ENCODE data around the gene OR14I1. TPM values are rescaled to one million over a fixed set of nuclear protein-coding genes. Genes with fewer than 3 reads are reported as not detected.

Gene OR14I1
- total RNA-seq, 1 experiment from 2014 or later = not detected

Other genes starting within 250 kb of the OR14I1 start
- gene OR2T3, start 229.4 kb downstream of the OR14I1 start, total RNA-seq (2014; rRNA removed; shearing (Covaris generic)) = not detected in 2 replicates
- gene OR2T5, start 214.2 kb downstream of the OR14I1 start, total RNA-seq (2014; rRNA removed; shearing (Covaris generic)) = not detected in 2 replicates
- gene OR2G6, start 194.7 kb downstream of the OR14I1 start, total RNA-seq (2014; rRNA removed; shearing (Covaris generic)) = not detected in 2 replicates
- not detected in 2 replicates for gene OR2T29, start 140.0 kb downstream of the OR14I1 start, total RNA-seq (2014; rRNA removed; shearing (Covaris generic))
- not detected in 2 replicates for gene OR2T34, start 128.0 kb downstream of the OR14I1 start, total RNA-seq (2014; rRNA removed; shearing (Covaris generic))
- not detected in 2 replicates for gene OR2T10, start 105.1 kb downstream of the OR14I1 start, total RNA-seq (2014; rRNA removed; shearing (Covaris generic))
- not detected in 2 replicates for gene OR2T11, start 67.7 kb downstream of the OR14I1 start, total RNA-seq (2014; rRNA removed; shearing (Covaris generic))
- not detected in 2 replicates for gene OR2T35, start 57.5 kb downstream of the OR14I1 start, total RNA-seq (2014; rRNA removed; shearing (Covaris generic))
- not detected in 2 replicates for gene OR2T27, start 47.2 kb downstream of the OR14I1 start, total RNA-seq (2014; rRNA removed; shearing (Covaris generic))
- gene LYPD8, start 53.0 kb upstream of the OR14I1 start, total RNA-seq (2014; rRNA removed; shearing (Covaris generic)) = 0.91 and 1.6 TPM in 2 replicates
- 14.2 and 15.8 TPM in 2 replicates for gene SH3BP5L, start 123.1 kb upstream of the OR14I1 start, total RNA-seq (2014; rRNA removed; shearing (Covaris generic))
- gene ZNF672, start 135.5 kb upstream of the OR14I1 start, total RNA-seq (2014; rRNA removed; shearing (Covaris generic)) = 15.9 and 17.0 TPM in 2 replicates
- gene ZNF692, start 156.3 kb upstream of the OR14I1 start, total RNA-seq (2014; rRNA removed; shearing (Covaris generic)) = 17.2 and 26.4 TPM in 2 replicates
- gene PGBD2, start 203.5 kb upstream of the OR14I1 start, total RNA-seq (2014; rRNA removed; shearing (Covaris generic)) = 4.9 and 5.6 TPM in 2 replicates